NOMO-1 (cell line): ENCODE measurements around the gene AP4S1.
"Not testable (repeated sequence)": the region's sequence is repeated elsewhere in the genome, so short reads cannot be mapped to it uniquely, and the experiment has no call there.

Source experiments
- DNase-seq, 2 experiments: peaks; one replicate each; lab custom pipeline; 2025; ENCODE audit not compliant: unreplicated experiment in 2 of 2; lab: John Stamatoyannopoulos, UW

AP4S1 gene

DNA sequence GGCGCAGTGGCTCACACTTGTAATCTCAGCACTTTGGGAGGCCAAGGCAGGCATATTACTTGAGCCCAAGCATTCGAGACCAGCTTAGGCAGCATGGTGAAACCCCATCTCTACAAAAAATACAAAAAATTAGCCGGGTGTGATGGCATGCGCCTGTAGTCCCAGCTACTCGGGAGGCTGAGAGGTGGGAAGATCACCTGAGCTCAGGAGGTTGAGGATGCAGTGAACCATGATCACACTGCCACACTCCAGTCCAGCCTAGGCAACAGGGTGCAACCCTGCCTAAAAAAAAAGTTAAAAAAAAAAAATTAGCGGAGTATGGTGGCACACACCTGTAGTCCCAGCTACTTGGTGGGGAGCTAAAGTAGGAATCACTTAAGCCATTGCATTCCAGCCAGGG is 21.4 kb upstream of the AP4S1 start:
- DNase-seq = not testable (repeated sequence)

DNA sequence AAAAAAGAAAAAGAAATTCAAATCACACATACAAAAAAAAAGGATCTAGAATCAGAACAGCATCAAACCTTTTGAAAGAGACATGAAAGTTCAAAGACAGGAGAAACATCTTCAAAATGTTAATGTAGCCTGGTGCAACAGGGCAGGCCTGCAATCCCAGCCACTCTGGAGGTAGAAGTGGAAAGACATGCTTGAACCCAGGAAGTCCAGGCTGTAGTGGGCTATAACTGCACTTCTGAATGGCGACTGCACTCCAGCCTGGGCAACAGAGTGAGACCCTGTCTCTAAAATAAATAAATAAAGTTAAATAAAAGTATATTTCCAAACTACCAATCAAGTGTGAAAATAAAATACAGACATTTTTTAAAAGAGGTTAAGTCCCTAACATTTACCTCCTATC is 18.7 kb upstream of the AP4S1 start:
- no peak for DNase-seq

DNA sequence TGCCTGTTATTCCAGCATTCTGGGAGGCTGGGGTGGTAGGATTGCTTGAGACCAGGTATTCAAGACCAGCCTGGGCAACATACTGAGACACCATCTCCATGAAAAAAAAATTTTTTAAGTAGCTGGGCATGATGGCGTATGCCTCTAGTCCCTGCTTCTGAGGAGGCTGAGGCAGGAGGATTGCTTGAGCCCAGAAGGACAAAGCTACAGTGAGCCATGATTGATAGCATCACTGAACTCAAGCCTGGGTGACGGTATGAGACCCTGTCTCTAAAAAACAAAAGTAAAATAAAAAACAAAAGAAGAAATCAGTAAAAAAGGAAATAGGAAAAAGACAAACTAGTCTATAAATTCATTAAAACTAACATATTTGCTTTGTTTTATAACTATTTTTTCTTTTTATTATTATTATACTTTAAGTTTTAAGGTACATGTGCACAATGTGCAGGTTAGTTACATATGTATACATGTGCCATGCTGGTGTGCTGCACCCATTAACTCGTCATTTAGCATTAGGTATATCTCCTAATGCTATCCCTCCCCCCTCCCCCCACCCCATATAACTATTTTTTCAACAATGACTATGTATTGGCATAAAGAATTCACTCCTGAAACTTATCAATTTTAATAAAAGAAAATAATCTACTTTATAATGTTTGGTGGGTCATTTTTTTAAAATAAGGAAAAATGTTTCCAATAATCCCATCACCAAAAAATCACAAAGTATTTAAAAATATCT is 15.4 kb upstream of the AP4S1 start:
- DNase-seq = no peak

DNA sequence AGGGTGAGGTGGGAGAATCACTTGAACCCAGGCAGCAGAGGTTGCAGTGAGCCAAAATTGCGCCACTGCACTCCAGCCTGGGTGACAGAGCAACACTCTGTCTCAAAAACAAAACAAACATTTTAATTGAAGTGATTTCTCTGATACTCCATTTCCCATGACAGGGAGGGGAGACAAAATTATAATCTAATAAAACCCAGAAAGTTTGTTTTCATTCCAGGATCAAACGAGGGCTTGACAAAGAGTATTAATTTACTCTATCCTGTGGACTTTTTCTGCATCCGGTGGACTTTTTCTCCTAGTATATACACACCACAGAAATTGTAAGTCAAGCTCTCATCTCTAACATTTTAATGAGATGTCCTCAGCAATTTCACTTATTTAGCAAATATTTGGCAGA is 14.5 kb upstream of the AP4S1 start:
- DNase-seq = no peak

DNA sequence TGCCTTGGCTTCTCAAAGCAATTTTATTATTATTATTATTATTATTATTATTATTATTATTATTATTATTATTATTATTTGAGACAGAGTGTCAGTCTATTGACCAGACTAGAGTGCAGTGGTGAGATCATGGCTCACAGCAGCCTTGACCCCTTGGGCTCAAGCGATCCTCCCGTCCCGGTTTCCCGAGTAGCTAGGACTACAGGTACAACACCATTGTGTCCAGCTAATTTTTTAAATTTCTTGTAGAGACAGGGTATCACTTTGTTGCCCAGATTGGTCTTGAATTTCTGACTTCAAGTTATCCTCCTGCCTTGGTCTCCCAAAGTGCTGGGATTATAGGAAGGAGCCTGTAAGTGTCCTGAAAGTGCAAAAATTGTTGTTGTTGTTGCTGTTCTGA is 11.6 kb upstream of the AP4S1 start:
- no peak for DNase-seq

DNA sequence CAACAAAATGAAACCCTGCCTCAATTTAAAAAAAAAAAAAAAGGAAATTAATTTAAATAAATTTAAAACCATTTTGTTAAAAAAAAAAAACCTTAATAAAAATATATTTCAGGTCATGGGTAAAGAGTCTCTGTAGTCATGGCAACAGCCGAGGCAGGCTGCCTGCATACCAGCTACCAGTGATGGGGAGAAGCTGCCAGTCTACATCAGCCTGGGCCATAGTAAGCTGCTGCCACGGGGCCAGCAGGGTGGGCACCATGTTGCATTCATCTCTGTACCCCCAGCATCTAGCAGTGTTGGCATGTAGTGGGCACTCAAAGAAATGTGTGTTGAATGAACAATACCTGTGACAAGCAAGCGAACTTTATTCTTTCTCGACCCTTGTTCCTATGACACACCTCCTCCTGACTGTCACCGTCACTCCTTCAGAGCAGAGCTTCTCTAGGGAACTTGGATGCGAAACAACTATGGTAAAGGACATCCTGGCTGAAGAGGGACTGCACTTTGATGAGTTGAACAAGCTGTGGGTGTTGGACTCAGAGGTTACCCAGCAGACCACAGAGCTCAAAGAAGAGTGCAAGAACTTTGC is 7.3 kb upstream of the AP4S1 start:
- no peak for DNase-seq

DNA sequence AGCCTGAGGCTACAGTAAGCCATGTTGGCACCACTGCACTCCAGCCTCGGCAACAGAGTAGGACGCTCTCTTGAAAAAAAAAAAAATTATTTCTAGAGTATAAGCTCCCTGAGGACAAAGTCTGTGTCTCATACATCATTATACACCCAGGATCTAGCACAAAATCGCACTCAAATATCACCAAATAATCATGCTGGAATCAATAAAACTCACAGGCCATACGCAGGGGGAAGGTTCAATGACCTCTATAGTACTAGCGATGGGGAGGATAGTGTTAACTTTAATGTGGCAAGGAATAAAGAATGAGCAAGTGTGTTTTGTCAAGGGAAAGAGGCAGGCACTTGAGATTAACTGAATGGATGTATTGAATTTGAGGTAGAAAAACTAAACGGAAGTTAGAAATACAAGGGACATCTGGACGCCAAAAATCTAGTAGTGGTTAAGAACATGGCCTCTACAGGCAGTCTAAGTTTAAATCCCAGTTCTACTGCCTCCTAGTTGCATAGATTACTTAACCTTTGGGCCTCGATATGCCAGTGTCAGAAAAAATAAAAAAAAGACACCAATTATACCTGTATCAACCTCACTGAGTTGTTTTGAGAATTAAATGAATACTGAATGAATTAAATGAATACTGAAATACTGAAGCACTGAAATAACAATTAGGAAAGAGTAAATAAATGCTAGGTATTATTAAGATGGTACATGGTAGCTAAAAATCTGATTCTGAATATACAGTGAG is 4.4 kb upstream of the AP4S1 start:
- DNase-seq = no peak

DNA sequence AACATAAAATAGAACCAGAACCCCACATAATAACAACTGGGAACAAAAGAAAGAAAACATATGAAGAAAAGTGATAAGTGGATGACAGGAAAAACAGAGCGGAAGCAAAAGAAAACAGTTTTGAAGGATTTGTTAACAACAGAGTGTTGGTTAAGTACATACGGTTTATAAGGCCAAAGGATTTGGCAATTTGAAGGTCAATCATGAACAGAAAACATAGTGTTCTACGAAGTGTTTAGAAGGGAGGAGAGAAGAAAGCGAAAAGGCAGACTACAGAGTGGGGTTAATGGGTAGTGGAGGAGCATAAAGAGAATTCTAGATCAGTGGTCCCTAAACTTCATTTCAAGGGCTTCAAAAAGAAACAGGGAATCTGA is 3.9 kb upstream of the AP4S1 start:
- no peak for DNase-seq

DNA sequence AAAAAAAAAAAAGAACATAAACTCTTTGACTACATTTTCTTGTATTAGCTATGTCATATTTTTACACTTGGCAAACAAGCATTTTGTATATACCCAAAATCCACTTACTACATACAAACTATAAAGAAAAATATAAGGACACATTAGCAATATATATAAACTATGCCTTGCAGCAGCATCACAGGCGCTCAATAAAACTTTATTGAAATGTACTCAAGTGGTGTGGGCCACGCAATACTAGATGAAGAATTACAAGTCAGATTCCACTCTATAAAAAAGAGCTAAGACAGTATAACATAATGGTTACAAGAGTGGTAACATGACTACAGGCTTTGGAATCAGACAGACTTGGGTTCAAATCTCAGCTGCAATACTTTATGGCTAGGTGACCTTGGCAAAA is 3.1 kb upstream of the AP4S1 start:
- DNase-seq = no peak

DNA sequence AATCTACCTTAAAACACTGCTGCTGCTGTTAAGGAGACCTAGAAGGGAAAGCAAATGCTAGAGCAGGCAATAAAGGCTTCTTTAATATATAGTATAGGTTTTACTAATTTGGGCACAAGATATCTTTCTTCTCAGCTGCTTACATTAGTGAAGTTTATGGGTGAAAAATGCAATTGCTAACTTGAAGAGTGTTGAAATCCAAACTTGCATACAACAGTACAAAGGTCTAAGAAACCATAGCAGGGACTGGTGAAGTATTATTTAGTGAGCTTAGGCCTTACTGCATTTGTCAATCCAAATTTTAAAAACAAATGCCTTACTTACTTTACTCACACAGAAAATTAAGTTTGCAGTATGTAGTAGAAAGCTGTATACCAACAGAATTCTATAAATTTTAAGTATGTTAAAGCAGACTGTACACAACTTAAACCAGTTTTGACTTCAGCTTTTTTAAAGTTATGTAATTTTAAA is 1.4 kb upstream of the AP4S1 start:
- no peak for DNase-seq

DNA sequence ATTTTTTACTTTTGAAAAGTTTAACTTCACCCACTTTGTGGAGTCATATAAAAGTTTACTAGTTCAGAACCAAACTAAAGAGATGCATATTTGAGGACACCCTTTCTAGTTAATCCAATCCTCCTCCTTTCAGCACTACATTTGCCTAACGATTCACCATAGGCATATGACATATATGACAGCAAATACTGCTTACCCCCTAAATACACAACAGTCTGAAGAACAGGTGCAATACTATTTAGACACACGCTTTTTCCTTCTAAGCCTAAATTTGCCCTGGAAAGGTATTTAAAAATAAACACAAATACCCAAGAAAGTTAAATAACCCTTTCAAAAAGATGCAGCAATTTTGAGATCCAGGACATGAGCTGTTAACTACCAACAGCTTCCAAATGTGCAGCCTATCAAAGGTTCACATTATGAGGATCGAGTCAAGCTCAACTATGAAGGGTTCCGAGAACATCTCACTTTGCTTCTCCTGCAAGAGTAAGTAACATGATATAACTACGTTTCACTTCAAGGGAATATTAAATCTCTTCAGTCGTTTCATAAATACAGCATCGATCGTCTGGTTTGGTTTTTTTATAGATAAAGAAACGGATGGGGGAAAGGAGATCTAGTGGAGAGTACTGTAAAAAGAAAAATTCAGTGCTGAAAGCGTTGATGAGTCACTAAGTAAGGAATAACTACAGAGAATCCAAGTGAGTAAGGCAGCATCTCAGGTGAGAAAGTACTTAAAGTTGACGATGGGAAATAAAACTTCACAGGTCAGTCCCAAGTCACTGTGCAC is 677 bp upstream of the AP4S1 start:
- peak in 1 of 2 experiments; percentile 21 for DNase-seq

DNA sequence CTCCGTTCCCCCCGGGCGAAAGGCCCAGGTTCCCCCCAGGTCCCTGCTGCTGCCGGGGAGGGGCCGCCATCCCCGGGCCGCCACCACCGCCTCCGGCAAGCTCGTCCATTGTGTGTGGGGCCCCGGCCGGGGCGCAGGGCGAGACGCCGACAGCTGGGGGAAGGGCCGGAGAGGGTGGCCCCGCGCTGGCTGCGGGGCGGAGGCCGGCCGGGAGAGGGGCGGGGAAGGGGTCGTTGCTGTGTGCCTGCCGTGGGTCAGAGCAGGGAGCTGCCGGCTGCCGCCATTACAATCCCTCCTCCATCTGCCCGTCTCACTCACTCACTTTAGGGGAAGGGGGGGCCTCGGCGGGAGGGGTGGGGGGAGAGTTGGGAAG is 614 bp downstream of the AP4S1 start, which contains the start of gene STRN3:
STRN3 (minus strand) TSS at position 303 of the 373 bp plus-strand sequence; CDS start at position 109, 194 bp downstream.
- no peak for DNase-seq

DNA sequence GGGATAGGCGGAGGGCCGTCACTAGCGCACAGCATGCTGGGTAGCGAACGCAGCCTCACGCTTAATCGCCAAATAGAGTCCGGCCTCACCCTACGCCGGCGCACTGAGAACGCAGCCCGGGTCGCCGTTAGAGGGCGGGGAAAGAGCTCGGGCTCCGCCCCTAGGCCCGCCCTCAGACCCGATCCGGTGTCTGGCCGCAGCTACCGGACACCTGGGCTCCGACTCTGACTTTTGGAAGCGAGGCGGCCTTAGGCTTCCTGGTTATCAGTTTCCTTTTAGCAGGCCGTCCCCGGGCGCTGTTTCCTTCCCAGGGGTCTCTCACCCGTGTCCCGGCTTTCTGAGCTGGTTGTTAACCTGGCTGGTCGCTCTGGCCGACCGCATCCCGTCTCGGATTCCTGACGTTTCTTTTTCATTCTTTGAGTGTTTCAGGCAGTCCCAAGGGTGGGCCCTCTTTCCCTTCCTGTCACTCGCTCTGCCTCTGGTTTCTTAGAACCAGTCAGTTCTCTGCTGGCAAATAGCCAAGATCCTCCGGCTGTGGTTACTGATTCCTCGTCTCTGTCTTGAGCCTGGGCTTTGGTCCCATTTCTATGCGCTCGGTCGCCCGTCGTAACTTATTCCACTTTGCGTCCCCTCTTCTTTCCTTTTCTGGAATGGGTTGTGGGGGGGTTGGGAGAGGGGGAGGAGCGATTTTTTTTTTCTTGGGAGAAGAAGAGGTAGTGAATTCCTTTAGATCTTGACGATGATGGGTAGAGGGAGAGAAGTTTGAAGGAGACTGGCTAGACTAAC is 1.2 kb downstream of the AP4S1 start:
- peak; percentile 91 to 93 for DNase-seq

DNA sequence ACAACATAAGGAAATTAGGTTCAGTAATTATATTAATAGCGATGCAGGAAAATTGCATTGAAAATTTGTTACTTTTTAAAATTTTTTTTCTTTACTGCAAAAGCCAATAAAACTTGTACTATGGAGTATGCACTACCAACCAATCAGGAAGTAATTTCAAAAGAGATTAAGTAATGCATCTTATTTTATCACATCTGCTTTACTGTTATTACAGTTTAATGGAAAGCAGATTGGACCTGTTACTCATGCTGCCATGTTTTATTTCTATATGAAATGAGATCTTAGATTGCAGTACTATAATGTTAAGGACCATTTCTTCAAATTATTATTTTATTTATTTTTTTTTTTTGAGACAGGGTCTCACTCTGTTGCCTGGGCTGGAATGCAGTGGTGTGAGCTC is 2.4 kb downstream of the AP4S1 start:
- peak; percentile 18 to 27 for DNase-seq

DNA sequence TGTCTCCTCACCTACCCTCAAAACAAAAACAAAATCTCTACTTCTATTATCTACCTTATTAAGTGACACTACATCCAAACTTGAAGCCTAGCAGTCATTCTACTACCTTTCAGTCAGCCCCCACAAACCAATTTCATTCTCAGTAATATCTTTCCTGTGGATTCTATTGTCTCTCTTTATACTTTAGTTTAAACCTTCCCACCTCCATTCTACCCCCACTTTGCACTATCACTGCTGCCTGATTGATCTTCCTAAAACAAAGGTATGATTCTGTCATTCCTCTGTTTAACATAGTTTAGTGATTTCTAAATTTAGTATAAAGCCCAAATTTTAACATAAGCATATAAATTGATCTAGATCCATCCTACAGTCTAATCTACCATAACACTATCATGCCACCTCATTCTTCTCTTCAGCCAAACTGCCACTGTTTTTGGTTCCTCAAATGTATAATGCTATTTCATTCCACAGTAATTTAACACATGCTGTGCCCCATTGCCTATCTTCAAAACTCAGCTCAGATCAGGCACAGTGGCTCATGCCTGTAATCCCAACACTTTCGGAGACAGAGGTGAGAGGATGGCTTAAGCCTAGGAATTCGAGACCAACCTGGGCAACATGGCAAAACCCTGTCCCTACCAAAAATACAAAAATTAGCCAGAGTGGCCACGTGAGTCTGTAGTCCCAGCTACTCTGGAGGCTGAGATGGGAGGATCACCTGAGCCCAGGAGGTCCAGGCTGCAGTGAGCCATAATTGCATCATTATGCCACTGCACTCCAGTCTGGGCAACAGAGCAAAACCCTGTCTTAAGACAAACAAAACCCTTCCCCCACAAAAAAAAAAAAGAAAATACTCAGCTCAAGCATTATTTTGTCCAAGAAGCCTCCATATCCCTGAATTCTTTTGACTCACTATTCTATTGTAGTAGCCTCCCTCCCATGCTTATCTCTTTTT is 3.8 kb downstream of the AP4S1 start:
- DNase-seq = peak; percentile 2 to 6

DNA sequence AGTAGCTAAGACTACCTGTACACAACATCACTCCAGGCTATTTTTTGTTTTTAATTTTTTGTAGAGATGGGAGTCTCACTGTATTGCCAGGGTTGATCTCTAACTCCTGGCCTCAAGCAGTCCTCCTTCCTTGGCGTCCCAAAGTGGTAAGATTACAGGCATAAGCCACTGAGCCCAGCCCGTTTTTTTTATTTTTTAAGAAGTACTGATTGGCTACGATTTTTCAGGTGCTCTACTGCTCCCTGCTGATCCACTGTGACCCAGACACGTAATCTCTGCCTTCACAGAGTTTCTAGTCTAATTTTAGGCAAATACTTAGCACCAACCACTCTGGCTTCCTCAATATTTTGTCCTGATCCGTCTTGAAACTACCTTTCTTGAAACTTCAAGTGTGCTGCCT is 5.0 kb downstream of the AP4S1 start:
- DNase-seq = no peak

DNA sequence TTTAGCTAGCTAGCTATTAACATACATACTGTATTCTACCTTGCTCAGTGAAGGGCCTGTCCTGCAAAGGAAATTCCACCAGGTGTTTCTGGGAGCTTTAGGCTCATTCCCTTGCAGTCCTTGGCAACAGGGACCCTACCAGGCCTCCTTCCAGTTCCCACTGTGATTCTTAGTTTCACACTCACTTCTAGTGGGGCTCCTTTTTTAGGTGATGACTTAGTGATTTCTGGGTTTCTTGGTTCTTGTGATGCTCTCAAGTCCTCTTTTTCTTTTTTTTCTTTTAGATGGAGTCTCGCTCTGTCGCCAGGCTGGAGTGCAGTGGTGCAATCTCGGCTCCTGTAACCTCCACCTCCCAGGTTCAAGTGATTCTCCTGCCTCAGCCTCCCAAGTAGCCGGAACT is 11.1 kb downstream of the AP4S1 start:
- DNase-seq = no peak

DNA sequence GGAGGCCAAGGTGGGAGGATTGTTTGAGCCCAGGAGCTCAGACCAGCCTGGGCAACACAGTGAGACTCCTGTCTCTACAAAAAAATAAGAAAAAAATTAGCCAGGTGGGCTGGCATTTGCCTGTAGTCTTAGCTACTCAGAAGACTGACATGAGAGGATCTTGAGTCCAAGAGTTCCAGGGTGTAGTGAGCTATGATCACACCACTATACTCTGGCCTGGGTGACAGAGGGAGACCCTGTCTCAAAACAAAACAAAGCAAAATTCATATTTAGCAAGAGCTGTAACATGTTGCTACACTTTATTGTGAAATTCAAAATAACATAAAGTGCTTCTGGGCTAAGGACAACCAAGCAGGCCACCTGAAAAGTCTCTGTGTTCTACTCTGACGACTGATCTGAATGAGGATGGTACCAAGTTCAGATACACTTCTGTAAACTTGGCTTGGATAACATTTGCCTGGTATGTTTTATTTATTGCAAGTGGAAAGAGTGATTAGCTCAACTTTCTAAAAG is 12.3 kb downstream of the AP4S1 start:
- no peak for DNase-seq
